NCI-H510A (cell line): ENCODE results near the gene TUBB.
"Not testable (repeated sequence)": the region's sequence is repeated elsewhere in the genome, so short reads cannot be mapped to it uniquely, and the experiment has no call there.

ENCODE experiments used
- DNase-seq: peaks from one replicate; lab custom pipeline; 2025; lab: John Stamatoyannopoulos, UW

The TUBB gene

DNA sequence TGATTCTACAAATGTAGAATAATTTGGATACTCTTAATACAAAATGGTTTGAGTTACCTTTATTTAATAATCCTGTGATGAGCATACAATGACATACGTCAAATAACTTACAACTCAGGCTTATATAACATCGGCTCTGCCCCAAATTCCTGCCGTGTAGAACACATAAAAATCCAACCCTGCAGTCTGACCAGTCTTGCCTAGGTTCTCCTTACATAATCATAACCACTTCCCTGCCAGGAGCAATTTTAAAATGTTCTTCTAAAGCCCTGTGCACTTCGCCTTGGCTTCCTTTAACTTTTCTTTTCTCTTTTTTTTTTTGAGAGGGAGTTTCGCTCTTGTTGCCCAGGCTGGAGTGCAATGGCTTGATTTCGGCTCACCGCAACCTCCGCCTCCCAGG is 40.4 kb downstream of the TUBB start:
- DNase-seq, result no peak

DNA sequence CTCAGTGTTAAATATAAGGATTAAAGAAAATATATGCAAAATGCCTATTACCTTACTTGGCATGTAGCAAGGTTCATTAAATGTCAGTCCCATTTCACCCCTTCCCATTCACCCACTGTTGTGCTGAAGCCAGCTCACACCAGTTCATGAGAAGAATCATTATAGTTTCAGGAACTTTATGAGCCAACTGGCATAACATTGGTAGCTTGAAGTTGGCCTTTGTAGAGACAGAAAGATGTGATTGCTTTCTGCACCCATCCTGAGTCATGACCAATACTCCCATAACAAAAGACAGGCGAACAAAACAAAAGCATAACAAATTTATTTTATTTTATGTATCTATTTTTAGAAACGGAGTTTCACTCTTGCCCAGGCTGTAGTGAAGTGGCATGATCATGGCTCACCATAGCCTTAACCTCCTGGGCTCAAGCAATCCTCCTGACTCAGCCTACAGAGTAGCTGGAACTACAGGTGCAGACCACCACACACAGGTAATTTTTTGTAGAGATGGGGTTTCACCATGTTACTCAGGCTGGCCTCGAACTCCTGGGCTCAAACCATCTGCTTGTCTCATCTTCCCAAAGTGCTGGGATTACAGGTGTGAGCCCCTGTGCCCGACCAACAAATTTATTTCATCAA is 41.8 kb downstream of the TUBB start:
- no peak for DNase-seq

GRCh38 chr6:30763155-30763617 is 43.0 kb downstream of the TUBB start:
- no peak for DNase-seq

GRCh38 chr6:30763618-30764489 is 43.7 kb downstream of the TUBB start:
- no peak for DNase-seq

- DNase-seq, result not testable (repeated sequence)
Observed at GRCh38 chr6:30764490-30765043, 44.4 kb downstream of the TUBB start.

GRCh38 chr6:30765495-30765894 is 45.3 kb downstream of the TUBB start:
- DNase-seq, result not testable (repeated sequence)

DNA sequence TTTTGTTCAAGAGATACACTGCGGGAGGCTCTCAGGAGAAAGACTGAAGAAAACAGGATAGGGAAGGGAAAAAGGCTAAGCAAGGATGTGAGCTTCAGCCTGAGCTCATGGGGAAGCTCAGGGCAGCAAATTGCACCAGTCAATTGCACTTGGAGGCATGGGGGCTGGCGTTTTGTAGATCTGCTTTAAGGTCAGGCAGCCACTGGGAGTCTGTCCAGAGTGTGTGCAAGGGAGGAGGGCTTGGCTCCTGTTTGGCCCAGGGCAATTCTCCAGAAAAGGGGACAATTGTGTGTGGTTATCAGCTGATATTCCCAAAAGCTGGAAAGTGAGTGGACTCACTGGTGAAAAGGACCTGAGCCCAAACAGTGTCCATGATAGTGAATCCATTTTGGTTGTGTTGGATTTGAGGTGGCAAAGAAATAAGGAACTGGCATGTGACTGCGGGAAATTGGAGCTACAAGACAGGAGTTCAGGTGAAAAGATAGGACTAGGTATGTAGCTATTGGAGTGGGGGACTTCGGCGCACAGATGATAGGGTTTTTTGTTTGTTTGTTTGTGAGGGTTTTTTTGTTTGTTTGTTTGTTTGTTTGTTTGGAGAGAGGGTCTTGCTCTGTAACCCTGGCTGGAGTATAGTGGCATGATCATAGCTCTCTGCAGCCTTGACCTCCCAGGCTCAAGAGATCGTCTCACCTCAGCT is 46.5 kb downstream of the TUBB start:
- DNase-seq, result no peak

DNA sequence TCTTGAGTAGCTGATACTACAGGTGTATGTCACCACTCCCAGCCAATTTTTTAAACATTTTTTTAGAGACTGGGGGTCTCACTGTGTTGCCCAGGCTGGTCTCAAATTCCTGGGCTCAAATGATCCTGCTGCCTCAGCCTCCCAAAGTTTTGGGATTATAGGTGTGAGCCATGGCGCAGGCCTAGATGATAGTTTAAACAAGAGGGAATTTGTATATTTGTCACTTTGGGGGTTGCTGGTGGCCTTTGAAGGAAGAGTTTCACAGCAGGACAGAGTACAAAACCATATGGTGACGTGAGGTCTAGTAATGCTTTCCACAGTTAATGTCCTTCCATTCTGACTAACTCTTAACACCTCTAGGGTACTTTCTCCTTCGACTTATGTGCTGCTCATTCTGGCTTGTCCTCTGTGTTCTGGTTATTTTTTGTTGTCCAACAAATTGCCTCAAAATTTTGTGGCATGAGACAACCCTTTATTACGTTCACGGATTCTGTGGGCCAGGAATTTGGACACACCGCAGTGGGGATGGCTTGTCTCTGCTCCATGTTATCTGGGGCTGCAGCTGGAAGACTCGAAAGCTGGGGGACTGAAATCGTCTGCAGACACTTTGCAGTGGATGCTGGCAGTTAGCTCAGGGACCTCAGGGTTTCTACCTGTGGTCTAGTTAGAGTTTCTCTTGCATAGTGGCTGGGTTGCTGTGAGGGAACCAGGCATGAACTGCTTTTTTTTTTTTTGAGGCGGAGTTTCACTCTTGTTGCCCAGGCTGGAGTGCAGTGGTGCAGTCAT is 47.2 kb downstream of the TUBB start:
- no peak for DNase-seq

- DNase-seq, result no peak
Observed at GRCh38 chr6:30767944-30768301, 47.8 kb downstream of the TUBB start.

DNA sequence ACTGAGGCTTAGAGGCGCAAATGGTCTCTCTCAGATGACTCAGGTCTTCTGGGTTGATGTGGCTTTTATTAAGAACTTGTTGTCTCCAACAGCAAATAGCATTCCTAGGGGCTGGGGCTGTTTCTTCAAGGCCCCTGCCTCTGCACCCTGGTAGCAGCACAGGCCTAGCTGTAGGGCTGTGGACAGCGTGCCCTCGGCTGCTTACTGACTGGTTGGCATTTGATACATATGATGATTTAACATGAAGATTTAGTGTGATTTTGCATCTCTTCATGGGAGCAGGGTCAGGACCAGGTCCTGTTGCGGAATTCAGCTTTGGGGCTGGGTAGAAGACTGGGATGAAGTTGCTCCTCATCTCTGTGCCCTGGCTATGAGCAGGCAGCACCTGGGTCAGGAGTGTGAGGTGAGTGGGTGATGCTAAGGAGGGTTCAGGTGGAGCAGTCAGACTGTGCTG is 48.5 kb downstream of the TUBB start:
- no peak for DNase-seq

DNA sequence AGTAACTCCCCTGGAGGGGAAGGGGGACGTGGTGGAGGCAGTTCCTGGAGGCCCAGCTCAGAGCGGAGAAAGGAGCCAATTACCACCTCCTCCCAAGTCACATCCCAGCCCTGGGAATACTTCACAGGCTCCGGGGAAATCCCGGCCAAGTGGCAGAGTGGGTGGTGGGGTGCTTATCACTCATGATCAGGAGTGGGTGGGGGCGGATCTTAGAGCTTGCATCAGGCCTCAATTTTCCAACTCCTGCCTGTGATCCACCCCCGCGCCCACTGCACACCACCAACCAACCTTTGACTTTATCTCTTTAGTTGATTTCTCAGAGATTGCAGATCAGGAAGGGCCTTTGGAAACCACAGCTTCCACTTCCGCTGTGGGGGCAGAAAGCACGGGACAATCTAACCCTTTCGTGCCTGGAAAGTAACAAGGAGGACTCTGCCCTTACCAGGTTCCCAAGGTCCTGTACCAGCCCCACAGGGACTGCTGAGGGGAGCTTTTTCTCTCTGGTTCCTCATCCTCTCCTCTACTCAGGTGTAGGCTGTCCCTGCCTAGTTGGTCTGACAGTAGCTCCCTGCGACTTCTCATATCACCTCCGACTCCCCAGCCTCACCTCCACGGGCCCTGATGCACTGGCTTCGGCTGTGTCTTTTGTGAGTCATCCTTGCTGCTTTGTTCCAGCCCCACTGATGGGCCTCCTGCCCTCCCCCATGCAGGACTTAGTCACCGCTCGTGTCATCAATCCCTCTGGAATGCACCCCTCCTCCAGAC is 49.1 kb downstream of the TUBB start:
- no peak for DNase-seq

DNA sequence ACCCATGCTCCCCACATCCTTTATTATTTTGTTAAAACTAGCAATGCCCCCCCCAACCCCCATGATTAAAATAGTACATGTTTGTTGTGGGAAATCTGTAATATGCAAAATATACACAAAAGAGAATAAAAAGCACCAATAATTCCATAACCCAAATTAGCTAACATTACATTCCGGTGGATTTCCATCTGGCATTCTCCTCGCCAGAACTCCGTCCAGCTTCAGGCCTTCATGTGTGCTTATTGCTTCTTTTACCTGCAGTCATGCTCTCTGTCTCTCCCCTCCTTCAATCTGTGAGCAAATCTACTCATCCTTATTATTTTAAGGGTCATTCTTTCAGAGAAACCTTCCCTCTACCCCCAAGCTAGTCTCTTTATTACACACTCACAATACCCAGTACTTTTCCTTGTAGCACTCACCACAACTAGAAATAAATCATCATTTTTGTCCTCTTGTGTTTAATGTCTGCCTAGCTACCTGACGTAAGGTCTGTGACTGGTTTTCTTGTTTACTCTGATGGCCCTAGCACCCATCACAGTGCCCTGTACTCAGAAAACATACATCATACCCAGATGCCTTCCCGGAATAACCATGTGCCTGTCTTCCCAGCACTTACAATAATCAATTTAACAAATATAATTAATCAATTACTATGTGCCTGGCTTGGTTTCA is 49.8 kb downstream of the TUBB start:
- DNase-seq, result no peak

DNA sequence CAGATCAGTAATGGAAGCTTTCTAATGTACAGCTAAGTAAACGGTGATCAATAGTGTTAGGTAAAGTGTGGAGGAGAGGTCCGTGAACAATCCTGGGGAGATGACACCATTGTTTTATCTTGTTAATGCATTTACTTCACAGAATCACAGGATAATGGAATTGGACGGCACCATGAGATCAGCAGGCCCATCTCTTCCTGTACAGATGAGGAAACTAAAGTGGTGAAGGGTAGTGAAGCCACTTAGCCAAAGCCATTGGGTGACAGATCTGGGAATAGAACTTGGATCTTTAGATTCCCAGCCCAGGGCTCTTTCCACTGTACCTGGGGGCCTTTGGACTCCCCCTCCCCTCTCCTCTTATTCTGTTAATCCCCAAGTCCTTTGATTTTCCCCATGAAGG is 50.4 kb downstream of the TUBB start:
- no peak for DNase-seq

GRCh38 chr6:30774701-30775100 is 54.5 kb downstream of the TUBB start:
- no peak for DNase-seq
